ENCODE measurements around the gene GABRB1.
"Not testable (repeated sequence)": the region's sequence is repeated elsewhere in the genome, so short reads cannot be mapped to it uniquely, and the experiment has no call there.

The GABRB1 gene

DNA sequence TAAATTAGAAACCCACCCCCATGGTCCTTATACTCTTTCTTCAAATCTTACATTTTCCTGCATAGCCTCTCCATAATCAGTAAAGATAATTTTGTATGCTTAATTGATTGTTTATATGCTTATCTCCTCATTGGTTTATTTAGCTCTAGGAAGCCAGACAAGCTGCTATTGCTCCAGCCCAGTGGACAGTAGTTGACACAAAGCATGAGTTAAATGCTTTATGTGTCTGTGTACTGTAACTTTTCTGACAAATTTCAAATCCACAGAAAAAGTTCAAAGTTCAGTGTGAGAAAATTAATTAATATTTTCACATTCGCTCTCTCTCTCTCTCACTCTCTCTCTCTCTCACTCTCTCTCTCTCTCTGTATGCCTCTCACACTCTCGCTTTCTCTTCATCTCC is 181.7 kb downstream of the GABRB1 start:
- DNase-seq (ENCODE audit: low spot score), result no peak

DNA sequence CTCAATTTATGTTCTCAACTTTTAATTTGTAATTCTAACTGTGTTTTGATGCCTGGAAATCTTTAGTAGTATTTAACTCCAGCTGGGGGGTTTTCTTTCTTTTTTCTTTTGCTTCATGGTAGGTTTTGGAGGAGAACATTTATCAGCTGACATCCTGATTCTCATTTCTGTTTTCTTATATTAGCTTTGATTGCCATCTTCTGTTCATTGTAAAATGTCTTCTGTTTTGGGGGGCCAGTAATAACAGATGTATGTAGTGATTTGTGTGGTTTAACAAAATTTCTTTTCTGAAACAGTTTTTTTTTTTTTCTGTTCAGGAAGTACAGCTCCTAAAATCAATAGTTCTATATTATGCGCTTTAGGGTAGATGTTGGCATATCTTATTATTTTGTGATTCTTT is 182.2 kb downstream of the GABRB1 start:
- no peak for DNase-seq (ENCODE audit: low spot score)

DNA sequence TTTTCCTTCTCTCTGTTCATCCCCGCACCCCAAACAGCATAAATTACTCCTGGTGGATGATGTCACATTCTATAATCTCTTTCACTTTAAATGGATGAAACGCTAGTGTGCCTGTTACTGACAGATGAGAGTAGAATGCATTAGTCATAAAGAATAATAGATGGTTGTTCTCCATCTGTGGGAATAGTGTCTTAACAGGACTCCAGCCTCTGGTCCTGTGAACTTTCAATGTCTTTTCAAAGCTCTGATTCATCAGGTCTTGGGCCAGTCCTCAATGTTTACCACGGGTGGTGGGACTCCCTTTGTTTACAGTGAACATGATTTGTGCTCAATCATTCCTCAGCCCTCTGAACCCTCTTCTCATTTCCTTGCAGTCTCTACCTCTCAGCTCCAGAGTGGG is 182.6 kb downstream of the GABRB1 start:
- DNase-seq (ENCODE audit: low spot score), result peak; percentile 24

- no peak for DNase-seq (ENCODE audit: low spot score)
These were observed 184.4 kb downstream of the GABRB1 start for GRCh38 chr4:47215759-47216158.

- no peak for DNase-seq (ENCODE audit: low spot score)
These were observed 185.9 kb downstream of the GABRB1 start for GRCh38 chr4:47217291-47217690.

DNA sequence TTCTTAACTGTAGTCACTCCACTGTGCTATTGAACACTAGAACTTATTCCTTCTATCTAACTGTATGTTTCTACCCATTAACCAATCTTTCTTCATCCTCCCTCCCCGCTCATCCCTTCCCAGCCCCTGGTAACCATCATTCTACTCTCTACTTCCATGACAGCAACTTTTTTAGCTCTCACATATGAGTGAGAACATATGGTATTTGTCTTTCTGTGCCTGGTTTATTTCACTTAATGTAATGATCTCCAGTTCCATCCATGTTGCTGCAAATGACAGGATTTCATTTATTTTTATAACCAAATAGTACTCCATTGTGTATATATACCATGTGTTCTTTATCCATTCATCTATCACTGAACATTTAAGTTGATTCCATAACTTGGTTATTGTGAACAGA is 186.5 kb downstream of the GABRB1 start:
- no peak for DNase-seq (ENCODE audit: low spot score)

GRCh38 chr4:47218631-47219030 is 187.3 kb downstream of the GABRB1 start:
- no peak for DNase-seq (ENCODE audit: low spot score)

GRCh38 chr4:47219586-47219985 is 188.2 kb downstream of the GABRB1 start:
- no peak for DNase-seq (ENCODE audit: low spot score)

GRCh38 chr4:47221721-47222120 is 190.4 kb downstream of the GABRB1 start:
- DNase-seq (ENCODE audit: low spot score), result no peak

DNA sequence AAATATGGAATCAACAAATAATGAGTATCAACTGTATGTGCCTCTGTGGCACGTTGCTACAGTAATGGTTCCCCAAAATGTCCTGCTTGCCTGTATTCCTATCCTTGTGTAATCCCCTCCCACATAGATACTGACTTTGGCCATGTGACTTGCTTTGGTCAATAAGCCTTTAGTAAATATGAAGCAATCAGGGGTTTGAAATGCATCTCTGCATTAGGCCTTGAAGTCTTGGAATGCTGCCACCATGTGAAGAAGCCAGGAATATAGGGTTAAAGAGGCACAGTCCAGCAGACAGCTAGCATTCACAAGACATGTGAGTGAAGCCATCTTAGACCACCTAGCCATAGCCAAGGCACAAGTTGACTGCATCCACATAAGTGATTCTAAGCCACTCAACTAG is 190.9 kb downstream of the GABRB1 start:
- DNase-seq (ENCODE audit: low spot score), result no peak

GRCh38 chr4:47224361-47224760 is 193.0 kb downstream of the GABRB1 start:
- DNase-seq (ENCODE audit: low spot score), result no peak

GRCh38 chr4:47235721-47236120 is 204.4 kb downstream of the GABRB1 start:
- DNase-seq (ENCODE audit: low spot score), result no peak

DNA sequence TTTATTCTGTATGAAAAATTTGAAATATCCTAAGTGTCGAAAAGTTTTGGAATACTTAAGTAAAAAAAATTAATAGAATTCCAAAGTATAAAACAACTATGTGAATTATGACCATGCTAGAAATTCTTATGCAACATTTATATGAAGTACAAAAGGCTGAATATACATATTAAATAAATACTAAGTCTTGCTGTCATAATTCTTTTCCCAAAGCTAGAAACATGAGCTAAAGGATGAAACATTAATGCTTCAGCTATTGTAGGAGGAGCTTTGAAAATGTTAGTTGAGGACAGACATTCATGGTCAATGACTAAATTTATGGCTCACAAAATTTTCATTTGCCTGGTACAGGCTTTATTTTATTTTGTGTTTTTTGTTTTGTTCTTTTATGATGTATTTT is 207.3 kb downstream of the GABRB1 start:
- DNase-seq (ENCODE audit: low spot score), result peak; percentile 20

GRCh38 chr4:47239649-47240048 is 208.3 kb downstream of the GABRB1 start:
- no peak for DNase-seq (ENCODE audit: low spot score)

DNA sequence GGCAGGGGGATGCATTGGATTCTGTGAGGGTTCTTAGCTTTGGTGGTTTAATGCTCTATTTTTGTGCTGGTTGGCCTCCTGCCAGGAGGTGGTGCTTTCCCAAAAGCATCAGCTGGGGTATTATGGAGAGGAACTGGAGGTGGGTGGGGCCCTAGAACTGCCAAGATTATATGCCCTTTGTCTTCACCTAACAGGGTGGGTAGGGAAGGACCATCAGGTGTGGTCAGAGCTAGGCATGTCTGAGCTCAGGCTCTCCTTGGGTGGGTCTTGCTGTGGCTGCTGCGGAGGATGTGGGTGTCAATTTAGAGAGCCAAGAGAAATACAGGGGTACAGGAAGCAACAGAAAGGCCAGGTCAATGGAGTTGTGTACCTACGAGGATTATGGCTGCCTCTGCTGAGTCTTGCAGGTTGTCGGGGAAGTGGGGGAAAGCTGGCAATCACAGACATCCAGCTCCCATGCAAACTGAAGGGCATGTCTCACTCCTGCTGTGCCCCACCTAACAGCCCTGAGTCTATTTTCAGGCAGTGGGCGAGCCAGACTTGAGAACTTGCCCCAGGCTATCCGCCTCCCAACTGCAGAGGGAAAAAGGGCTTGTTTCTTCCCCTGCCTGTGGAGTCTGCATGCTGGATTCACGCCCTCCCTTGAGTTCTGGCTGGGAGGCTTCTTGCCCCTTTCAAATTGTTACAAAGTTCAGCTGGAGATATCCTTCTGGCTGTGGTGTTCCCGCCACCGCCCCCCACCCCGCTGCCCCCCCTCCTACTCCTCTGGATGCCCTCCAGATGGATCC is 220.2 kb downstream of the GABRB1 start:
- no peak for DNase-seq (ENCODE audit: low spot score)

DNA sequence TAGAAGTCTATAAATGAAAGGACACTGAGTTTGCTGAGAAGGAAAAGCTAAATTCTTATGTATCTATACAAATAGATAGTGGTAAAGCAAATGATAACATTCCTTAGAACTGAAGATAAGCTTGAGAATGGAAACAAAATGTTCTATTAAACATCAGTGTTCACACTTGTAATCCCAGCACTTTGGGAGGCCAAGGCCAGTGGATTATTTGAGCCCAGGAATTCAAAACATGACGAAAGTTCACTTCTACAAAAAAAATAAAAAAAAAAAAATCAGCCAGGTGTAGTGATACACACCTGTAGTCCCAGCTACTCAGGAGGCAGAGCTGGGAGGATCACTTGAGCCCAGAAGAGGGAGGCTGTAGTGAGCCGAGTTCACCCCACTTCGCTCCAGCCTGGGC is 232.4 kb downstream of the GABRB1 start:
- DNase-seq (ENCODE audit: low spot score), result no peak

DNA sequence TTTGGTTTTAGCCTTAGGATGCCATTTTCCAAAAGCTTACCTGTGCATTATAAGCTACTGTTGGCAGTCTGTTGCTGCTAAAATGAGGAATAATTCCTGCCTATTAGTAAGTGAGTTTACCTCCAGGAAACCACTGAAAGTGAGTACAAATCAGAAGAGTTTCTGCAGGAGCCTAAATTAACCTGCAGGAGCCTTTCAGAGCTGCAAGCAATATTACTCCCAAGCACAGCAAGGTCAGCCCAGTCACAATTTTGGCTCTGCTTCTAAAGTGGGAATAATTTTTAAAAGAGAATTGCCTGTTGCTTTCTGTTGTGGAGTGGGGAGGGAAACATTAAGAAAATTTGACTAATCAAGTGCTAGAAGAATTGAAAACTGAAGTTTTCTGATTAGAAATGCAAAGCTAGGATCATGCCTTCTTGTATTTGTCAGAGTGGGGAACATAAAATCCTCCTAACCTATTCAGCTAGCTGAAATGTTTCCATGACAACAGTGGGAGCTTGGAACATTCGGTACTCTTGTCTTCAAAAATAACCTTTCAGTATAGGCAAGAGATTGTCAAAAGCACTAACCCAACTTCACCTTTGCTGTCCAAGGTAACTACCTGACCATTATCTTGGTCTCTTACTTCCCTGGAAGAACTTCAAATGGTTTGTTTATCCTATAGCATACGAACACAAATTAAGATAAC is 239.0 kb downstream of the GABRB1 start:
- no peak for DNase-seq (ENCODE audit: low spot score)

DNA sequence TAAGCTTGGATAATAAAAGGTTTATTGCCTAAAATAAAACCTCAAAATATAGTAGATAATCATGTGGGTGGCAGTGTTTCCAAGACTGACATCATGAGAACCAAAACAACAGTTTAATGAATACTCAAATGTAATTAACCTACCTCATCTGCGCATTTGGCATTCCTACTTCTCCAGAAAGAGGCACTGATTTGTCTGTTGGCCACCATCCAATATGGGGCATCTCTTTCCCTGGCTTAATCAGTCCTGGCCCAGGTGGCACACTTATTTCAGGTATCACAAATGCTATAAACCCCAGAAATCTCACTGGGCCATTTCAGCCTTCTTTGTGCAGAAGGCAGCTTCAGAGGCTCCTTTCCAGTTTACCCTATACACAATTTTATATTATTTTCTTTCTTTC is 239.9 kb downstream of the GABRB1 start:
- no peak for DNase-seq (ENCODE audit: low spot score)

- no peak for DNase-seq (ENCODE audit: low spot score)
These were observed 243.5 kb downstream of the GABRB1 start for GRCh38 chr4:47274901-47275300.

- DNase-seq (ENCODE audit: low spot score), result no peak
These were observed 244.2 kb downstream of the GABRB1 start for GRCh38 chr4:47275595-47275994.

- DNase-seq (ENCODE audit: low spot score), result no peak
These were observed 247.3 kb downstream of the GABRB1 start for GRCh38 chr4:47278631-47279030.

DNA sequence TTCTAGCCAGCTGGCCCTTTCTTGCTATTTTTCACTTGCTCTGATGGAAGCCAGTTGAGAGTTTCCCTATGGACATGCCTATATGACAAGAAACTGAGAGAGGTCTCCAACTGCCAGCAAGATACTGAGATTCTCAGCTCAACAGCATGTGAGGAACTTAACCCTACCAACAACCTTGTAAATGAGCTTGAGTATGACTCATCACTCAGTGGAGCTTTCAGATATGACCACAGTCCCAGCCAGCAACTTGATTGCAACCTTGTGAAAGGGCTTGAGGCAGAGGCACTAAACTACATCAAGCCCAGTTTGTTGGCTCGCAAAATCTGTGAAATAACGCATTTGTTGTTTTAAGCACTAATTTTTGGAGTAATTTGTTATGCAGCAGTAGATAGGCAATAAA is 256.4 kb downstream of the GABRB1 start:
- peak; percentile 49 for DNase-seq (ENCODE audit: low spot score)

GRCh38 chr4:47289805-47290204 is 258.4 kb downstream of the GABRB1 start:
- no peak for DNase-seq (ENCODE audit: low spot score)

DNA sequence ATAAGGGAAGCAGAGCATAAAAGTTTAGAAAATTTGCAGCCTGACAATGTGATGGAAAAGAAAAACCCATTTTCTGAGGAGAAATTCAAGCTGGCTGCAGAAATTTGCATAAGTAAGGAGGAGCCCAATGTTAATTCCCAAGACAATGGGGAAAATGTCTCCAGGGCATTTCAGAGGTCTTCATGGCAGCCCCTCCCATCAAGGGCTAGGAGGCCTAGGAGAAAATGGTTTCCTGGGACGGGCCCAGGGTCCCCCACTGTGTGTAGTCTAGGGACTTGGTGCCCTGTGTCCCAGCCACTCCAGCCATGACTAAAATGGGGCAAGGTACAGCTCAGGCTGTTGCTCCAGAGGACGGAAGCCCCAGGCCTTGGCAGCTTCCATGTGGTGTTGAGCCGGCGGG is 259.5 kb downstream of the GABRB1 start:
- not testable (repeated sequence) for DNase-seq (ENCODE audit: low spot score)
